ENCODE measurements around the gene TCP11.
A peak's percentile ranks its signal among the peaks of the same experiment; 100 is the strongest.
"Not testable (repeated sequence)": the region's sequence is repeated elsewhere in the genome, so short reads cannot be mapped to it uniquely, and the experiment has no call there.

TCP11 gene

GRCh38 chr6:35142588-35143569 is 1.7 kb upstream of the TCP11 start:
- no peak for DNase-seq

DNA sequence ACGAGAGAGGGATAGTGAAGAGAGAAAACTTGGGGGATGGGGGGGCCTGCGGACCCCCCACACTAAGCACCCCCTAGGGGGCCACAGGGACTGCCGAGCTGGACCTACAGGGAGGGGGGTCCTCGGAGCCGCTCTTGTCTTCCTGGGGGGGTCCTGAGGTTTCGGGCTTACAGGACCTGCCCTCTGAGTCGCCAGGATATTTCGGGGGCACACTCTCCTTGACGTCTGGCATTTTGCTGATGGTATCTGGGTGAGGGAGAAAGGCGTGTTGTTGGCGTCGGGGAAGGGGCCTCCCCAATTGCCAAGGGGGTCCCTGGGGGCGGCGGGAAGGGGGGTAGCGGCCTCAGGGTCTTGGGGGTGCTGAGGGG is 516 bp downstream of the TCP11 start:
- DNase-seq: no peak

GRCh38 chr6:35139924-35140638 is 1.1 kb downstream of the TCP11 start:
- peak; percentile 77 for DNase-seq

- DNase-seq: no peak
These were observed 1.7 kb downstream of the TCP11 start for GRCh38 chr6:35139470-35139869.

DNA sequence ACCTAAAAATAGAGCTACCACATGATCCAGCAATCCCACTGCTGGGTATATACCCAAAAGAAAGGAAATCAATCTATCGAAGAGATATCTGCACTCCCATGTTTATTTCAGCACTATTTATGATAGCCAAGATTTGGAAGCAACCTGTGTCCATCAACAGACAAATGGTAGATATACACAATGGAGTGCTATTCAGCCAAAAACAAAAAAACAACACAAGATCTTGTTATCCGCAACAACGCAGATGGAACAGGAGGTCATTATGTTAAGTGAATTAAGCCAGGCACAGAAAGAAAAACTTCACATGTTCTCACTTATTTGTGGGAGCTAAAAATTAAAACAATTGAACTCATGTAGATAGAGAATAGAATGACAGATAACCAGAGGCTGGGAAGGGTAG is 2.9 kb downstream of the TCP11 start:
- DNase-seq: not testable (repeated sequence)

DNA sequence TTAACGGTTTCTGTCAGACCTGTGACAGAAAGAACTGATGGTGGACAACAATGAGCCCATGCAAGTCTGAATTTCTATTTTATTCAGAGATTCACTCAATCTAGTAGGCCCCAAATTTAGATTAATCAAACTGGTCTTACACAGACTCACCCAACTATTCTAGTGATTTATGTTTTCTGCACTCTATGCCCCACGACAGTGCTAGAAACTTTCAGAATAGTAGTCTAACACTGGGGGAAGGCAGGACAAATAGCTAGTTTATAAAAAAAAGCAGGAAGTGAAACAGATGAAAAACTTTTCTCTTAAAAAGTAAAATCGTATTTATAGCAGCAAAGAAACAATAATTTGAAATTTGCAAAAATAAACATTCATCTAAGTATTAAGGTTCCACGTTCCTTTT is 5.0 kb downstream of the TCP11 start:
- DNase-seq: no peak

DNA sequence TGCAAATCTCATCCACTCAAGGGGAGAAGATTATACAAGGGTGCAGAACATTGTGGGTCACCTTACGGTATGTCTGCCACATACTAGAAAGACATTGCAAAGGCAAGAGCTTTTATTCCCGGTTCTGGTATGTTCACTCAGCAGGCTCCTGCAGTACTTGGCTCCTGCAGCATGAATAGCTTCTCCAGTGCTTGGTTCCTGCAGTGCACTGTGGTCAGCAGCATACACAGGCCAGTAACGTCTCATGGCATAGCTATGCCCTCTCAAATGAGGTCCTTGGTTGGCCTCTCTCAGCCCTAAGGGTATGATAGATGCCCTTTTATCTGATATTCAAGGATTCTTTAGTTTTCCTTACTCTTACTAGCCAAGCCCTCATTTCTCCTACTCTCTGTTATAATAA is 12.6 kb downstream of the TCP11 start:
- DNase-seq: no peak

GRCh38 chr6:35128042-35128441 is 13.1 kb downstream of the TCP11 start:
- no peak for DNase-seq

DNA sequence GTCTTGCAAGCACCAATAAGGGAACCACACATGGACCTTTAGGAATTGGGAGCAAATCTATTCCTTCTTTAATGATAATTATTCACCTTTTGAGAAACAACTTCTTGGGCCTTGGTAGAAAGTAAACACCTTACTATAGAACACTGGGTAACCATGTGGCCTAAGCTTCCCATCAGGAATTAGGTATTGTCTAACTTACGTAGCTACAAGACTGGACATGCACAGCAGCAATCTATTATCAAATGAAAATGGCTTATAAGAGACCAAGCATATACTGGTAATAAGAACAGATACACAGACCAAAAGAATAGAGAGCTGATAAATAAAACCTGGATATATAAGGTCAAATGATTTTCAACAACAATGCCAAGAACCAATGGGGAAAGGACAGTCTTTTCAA is 16.8 kb downstream of the TCP11 start:
- no peak for DNase-seq

GRCh38 chr6:35120746-35121145 is 20.4 kb downstream of the TCP11 start:
- no peak for DNase-seq

DNA sequence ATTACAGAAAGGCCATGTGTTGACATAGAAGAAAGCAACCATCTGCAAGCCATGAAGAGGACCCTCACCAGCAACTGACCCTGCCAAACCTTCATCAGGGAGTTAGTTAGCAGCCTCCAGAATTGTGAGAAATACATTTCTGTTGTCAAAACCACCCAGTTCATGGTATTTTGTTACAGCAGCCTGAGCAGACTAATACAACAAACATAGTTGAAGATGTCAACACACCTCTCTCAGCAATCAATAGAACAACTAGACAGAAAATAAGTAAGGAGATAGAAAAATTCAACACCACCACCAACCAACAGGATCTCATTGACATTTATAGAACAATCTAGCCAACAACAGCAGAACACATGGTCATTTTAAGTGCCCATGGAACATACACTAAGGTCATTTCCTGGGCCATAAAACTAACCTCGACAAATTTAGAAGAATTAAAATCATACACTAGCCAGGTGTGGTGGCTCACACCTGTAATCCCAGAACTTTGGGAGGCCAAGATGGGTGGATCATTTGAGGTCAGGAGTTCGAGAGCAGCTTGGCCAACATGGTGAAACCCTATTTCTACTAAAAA is 32.7 kb downstream of the TCP11 start:
- no peak for DNase-seq

GRCh38 chr6:35107761-35108160 is 33.4 kb downstream of the TCP11 start:
- not testable (repeated sequence) for DNase-seq

- not testable (repeated sequence) for DNase-seq
These were observed 33.9 kb downstream of the TCP11 start for GRCh38 chr6:35107208-35107607.

GRCh38 chr6:35106061-35106460 is 35.1 kb downstream of the TCP11 start:
- DNase-seq: not testable (repeated sequence)

GRCh38 chr6:35105078-35105477 is 36.1 kb downstream of the TCP11 start:
- no peak for DNase-seq

GRCh38 chr6:35099116-35099515 is 42.0 kb downstream of the TCP11 start:
- no peak for DNase-seq

DNA sequence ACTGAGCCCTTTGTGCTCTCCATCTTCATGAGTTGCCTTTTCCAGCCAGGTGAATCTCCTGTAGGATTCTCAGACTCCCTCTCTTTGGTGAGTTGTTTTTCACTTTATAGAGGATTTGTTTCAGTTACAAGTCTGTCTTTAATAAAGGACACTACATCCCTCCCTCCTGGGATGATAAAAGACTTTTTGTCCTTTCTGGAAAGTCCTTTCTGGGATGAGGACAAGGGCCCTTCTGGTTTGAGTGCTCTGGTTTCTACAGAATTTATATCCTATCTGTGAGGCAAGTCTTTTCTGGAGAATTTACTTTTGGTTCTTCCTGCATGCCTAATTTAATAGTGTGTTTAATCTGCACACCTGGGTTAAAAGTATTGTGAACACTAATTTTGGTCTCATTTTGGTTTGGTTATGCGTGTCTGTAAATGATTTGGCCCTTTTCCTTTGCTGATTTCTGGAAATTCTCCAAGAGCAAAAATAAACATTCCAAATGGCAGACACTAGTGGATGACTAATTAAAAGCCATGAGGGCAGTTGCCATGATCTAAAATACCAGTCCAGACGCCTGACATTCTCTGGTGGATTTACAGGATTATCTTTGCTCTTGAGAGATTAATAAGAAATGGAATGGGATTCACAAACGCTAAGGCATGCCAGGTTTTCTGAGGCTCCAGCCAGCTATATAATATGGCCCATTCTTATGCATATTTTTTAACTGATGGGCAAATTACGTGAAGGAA is 44.8 kb downstream of the TCP11 start:
- DNase-seq: no peak

DNA sequence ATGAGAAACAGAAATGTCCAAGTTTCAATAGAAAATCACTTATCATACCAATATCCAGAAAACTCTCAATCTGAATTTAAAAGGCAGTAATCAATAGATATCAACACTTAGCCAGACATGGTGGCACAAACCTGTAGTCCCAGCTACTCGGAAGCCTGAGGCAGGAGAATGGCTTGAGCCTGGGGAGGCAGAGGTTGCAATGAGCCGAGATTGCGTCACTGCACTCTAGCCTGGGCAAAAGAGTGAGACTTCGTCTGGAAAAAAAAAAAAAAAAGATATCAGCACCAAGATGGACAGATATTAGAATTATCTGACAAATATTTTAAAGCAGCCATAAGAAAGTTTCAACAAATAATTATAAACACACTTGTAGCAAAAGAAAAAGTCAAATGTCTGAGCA is 47.0 kb downstream of the TCP11 start:
- DNase-seq: no peak

- no peak for DNase-seq
These were observed 47.4 kb downstream of the TCP11 start for GRCh38 chr6:35093783-35094182.

DNA sequence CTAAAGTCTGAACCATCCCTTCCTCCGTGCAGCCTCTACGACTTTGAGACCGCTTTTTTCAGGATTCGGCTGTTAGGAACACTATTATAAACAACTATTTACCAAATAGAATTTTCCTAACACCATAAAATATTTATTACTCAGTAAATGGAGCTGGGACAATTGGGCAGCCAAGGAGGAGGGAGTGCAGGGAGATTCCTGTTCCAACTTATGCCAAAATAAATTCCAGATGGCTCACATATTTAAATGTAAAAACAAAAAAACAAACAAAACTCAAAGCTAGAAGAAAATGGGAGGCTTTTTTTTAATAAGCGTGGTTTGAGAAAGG is 48.1 kb downstream of the TCP11 start:
- DNase-seq: no peak

GRCh38 chr6:35092362-35093117 is 48.6 kb downstream of the TCP11 start:
- no peak for DNase-seq

GRCh38 chr6:35091346-35092083 is 49.6 kb downstream of the TCP11 start:
- no peak for DNase-seq

Data from activated effector memory CD4-positive, alpha-beta T cell treated with anti-CD3 and anti-CD28 coated beads, Interleukin-2, amount 50 U/mL, for 16 hours (primary cell).